Gastroesophageal sphincter (tissue), 3 donors: Measurements from ENCODE around the gene FAM163B.

Experiments
- EP300 ChIP-seq: sonication (generic); formaldehyde crosslinking; IDR thresholded peaks from one replicate; pipeline ENCODE4 v1.6.1; 2017; ENCODE audit warnings: antibody characterized with exemption, mild to moderate bottlenecking
- POLR2A ChIP-seq, 2 donors: fragments of 450-650 bp; IDR thresholded peaks; one replicate each; pipeline ENCODE4 v1.6.1; 2017; ENCODE audit warnings: antibody characterized with exemption in 2 of 2, mild to moderate bottlenecking in 2 of 2, moderate library complexity in 1 of 2
- POLR2AphosphoS5 ChIP-seq: sonication (generic); formaldehyde crosslinking; IDR thresholded peaks from one replicate; pipeline ENCODE4 v1.6.1; 2017; ENCODE audit warnings: antibody characterized with exemption
- TF ChIP-seq, protein P1 (sequence below), 4 experiments: fragments of 200-600 bp in 2 of 4; fragments of 450-650 bp in 2 of 4; sonication (generic) in 1 of 4; IDR thresholded peaks; one replicate each; pipeline ENCODE4 v1.5.1; 2017 to 2019; ENCODE audit warnings: antibody characterized with exemption in 4 of 4, mild to moderate bottlenecking in 2 of 4, moderate library complexity in 2 of 4

- TF ChIP-seq, protein P1, sequence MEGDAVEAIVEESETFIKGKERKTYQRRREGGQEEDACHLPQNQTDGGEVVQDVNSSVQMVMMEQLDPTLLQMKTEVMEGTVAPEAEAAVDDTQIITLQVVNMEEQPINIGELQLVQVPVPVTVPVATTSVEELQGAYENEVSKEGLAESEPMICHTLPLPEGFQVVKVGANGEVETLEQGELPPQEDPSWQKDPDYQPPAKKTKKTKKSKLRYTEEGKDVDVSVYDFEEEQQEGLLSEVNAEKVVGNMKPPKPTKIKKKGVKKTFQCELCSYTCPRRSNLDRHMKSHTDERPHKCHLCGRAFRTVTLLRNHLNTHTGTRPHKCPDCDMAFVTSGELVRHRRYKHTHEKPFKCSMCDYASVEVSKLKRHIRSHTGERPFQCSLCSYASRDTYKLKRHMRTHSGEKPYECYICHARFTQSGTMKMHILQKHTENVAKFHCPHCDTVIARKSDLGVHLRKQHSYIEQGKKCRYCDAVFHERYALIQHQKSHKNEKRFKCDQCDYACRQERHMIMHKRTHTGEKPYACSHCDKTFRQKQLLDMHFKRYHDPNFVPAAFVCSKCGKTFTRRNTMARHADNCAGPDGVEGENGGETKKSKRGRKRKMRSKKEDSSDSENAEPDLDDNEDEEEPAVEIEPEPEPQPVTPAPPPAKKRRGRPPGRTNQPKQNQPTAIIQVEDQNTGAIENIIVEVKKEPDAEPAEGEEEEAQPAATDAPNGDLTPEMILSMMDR (IDR thresholded peaks at IDR 0.05): no peak
- TF ChIP-seq POLR2AphosphoS5: no peak
- no peak for TF ChIP-seq EP300
- no peak for TF ChIP-seq POLR2A (IDR thresholded peaks at IDR 0.05)
Observed at GRCh38 chr9:133615186-133615585, 6.0 kb upstream of the FAM163B start.
